Rectal smooth muscle tissue (tissue), 1 donor: Measurements from ENCODE around the gene TEX261.

Experiments used
- H3K27ac ChIP-seq: one replicate; pipeline ENCODE4 v1.7.0; 2013; ENCODE audit warnings: low read depth, low read length, inconsistent platforms
- H3K27me3 ChIP-seq: one replicate; pipeline ENCODE4 v1.7.0; 2013; ENCODE audit warnings: low read length; ENCODE audit not compliant: control insufficient read depth, insufficient read depth
- H3K36me3 ChIP-seq: one replicate; pipeline ENCODE4 v1.7.0; 2013; ENCODE audit warnings: low read length; ENCODE audit not compliant: control insufficient read depth, insufficient read depth
- H3K4me1 ChIP-seq: one replicate; pipeline ENCODE4 v1.7.0; 2013; ENCODE audit warnings: low read length; ENCODE audit not compliant: control insufficient read depth, insufficient read depth
- H3K4me3 ChIP-seq: one replicate; pipeline ENCODE4 v1.7.0; 2013; ENCODE audit warnings: low read length
- H3K9ac ChIP-seq: one replicate; pipeline ENCODE4 v1.7.0; 2013; ENCODE audit warnings: low read length

The TEX261 gene

DNA sequence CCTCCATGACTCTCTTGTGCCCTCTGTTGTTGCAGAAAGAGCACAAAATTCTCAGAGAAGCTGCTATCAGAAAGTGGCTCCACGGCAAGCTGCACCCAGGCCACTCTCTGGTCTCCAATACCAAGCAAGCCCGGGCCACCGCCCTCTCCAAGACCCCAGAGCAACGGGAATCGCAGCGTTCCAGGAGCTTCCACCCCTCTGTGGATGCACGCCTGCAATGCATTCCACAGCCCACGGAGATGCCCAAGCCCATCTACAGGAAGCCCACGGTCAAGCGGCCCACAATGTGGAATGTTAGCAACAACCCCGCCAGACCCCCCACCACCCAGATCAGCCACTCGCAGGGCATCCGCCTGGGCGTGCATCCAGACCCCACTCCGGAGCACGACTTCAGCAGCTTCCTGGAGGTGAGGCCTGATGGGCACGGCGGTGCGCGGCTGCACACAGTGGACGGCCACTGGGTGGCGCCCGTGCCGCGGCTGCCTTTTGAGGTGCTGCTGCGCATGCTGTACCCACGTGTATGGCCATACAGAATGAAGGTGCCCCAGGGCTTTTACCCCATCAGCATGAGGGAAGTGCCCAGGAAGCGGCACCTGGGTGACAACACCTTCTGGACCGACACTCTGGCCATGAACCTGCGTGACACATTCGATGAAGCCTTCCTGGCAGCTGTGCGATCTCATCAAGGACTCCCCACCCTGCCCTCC is 9.9 kb downstream of the TEX261 start:
- Histone ChIP-seq H3K36me3 (peaks cover 15% of the 10 kb centered on the region), H3K4me1 (no peaks in the 10 kb centered on the region), H3K27ac (no peak overlapping the region)

GRCh38 chr2:70984228-70984575 is 10.5 kb downstream of the TEX261 start:
- Histone ChIP-seq H3K27me3 (no peaks in the 10 kb centered on the region), H3K4me3 (no peak overlapping the region), H3K9ac (no peak overlapping the region), H3K36me3 (peaks cover 11% of the 10 kb centered on the region), H3K4me1 (no peaks in the 10 kb centered on the region), H3K27ac (no peak overlapping the region)

More for the DNA sequence above, 9.9 kb downstream of the TEX261 start:
- Histone ChIP-seq H3K9ac (no peak overlapping the region), H3K27me3 (no peaks in the 10 kb centered on the region), H3K4me3 (no peak overlapping the region)

DNA sequence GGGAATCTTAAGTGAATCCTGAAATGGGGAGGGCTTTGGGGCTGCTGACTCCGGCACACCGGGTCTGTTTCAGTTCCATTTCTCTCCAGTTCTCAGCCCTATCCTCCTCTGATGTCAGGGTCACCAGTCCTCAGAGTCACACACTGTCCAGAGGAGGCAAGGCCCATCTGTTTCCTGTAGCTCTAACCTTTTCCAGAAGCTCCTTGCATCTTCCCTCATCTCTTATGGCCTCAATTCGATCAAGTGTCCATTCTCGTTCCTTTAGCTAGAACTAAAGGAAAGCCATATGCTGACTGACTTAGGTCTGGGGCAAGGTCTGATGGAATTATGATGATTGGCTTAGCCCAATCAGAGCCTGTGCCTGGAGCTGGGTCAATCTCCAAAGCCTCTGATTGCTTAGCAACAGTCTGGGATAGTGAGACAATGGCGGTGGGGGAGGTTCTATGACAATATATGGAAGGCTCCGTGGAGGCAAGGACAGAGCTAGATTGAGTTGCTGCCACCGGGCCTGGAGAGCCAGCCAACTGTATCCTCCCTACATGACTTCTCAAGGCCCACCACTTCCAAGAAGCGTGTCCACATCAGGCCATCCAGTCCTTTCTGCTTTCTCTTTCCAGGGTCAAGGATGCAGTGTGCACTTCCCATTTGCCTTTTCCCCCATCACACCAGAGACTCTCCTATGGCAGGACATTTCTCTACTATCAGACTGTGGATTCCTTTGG is 11.0 kb downstream of the TEX261 start:
- peaks cover 8% of the 10 kb centered on the region for H3K36me3 ChIP-seq
- H3K27me3 ChIP-seq, result no peaks in the 10 kb centered on the region
- no peak overlapping the region for H3K9ac ChIP-seq
- H3K27ac ChIP-seq, result no peak overlapping the region
- H3K4me1 ChIP-seq, result no peaks in the 10 kb centered on the region
- no peak overlapping the region for H3K4me3 ChIP-seq

DNA sequence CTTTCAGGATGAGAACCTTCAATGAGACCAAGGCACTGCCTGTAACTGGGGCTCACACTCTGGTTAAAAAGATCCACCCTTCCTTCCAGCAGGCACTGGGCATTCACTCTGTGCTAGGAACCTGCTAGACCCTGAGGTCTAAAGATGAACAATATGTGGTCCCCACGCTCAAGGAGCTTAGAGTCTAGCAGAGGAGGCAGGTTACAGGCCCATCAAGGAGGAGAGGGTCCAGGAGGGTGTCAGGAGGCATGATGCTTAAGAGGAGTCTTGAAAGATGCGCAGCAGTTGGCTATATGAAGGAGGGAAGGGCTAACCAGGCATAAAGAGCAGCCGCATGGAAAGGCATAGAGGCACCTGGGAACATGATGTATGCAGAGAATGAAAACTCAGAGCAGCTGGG is 11.7 kb downstream of the TEX261 start:
- H3K4me3 ChIP-seq, result no peak overlapping the region
- peaks cover 1% of the 10 kb centered on the region for H3K4me1 ChIP-seq
- no peak overlapping the region for H3K9ac ChIP-seq
- peaks cover 8% of the 10 kb centered on the region for H3K36me3 ChIP-seq
- no peaks in the 10 kb centered on the region for H3K27me3 ChIP-seq
- no peak overlapping the region for H3K27ac ChIP-seq

GRCh38 chr2:70981866-70982810 is 12.5 kb downstream of the TEX261 start:
- H3K4me1 ChIP-seq, result peaks cover 3% of the 10 kb centered on the region

DNA sequence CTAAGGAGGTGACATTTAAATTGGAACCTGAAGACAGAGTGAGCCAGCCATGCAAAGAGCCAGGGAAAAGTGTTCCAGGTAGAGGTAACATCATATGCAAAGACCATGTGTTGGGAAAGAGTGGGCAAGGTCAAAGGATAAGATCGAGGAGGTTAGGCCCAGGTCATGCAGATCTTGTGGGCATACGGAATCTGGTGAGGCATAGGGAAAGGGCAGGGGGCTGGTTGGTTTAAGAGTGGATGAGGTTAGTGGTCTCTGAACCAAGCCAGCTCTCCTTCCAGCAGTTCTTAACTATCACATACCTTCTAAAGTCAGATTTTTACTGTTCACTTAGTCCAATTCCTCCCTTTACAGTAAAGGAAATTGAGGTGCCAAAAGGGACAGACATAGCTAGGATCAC is 13.3 kb downstream of the TEX261 start:
- Histone ChIP-seq H3K36me3 (no peaks in the 10 kb centered on the region), H3K4me3 (no peak overlapping the region), H3K27ac (no peak overlapping the region), H3K9ac (no peak overlapping the region), H3K4me1 (peaks cover 6% of the 10 kb centered on the region), H3K27me3 (no peaks in the 10 kb centered on the region)

More at GRCh38 chr2:70981866-70982810, 12.5 kb downstream of the TEX261 start:
- H3K9ac ChIP-seq, result no peak overlapping the region
- H3K27me3 ChIP-seq, result no peaks in the 10 kb centered on the region
- H3K27ac ChIP-seq, result no peak overlapping the region
- no peak overlapping the region for H3K4me3 ChIP-seq
- peaks cover 5% of the 10 kb centered on the region for H3K36me3 ChIP-seq

GRCh38 chr2:70979626-70980025 is 15.0 kb downstream of the TEX261 start:
- Histone ChIP-seq H3K36me3 (no peaks in the 10 kb centered on the region), H3K4me1 (peaks cover 9% of the 10 kb centered on the region), H3K9ac (no peak overlapping the region), H3K4me3 (no peak overlapping the region), H3K27ac (no peak overlapping the region), H3K27me3 (no peaks in the 10 kb centered on the region)

DNA sequence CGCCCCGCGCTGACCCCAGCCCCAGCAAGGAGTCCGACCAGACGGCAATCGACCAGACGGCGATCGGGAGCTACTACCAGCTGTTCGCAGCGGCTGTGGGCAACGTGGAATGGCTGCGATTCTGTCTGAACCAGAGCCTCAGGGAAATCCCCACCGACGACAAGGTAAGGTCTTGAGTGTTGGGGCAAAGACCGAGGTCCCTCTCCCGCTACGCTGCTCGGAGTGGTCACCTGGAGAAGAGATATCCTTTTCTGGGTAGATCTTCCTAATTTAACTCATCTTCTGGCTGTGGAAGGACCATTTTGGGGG is 15.5 kb downstream of the TEX261 start:
- H3K9ac ChIP-seq, result no peak overlapping the region
- H3K36me3 ChIP-seq, result no peaks in the 10 kb centered on the region
- H3K4me3 ChIP-seq, result peak overlapping the region; percentile 75
- H3K27ac ChIP-seq, result peak overlapping the region; percentile 89
- peaks cover 9% of the 10 kb centered on the region for H3K4me1 ChIP-seq
- H3K27me3 ChIP-seq, result no peaks in the 10 kb centered on the region

- H3K27ac ChIP-seq, result peak within 1 kb of the TSS; percentile 89
- no peaks in the 10 kb centered on the region for H3K27me3 ChIP-seq
- no peaks in the 10 kb centered on the region for H3K36me3 ChIP-seq
- peaks cover 9% of the 10 kb centered on the region for H3K4me1 ChIP-seq
- peak within 1 kb of the TSS; percentile 84 for H3K4me3 ChIP-seq
- H3K9ac ChIP-seq, result no peak within 1 kb of the TSS
Measured at GRCh38 chr2:70978341-70979179, 16.1 kb downstream of the TEX261 start, which contains the start of gene ANKRD53. Gene ANKRD53, plus strand, starts transcription at chr2:70978630. Its CDS starts 16 bp downstream, at chr2:70978646.

- H3K27ac ChIP-seq, result peak overlapping the region; percentile 89
- H3K36me3 ChIP-seq, result no peaks in the 10 kb centered on the region
- peaks cover 9% of the 10 kb centered on the region for H3K4me1 ChIP-seq
- H3K27me3 ChIP-seq, result no peaks in the 10 kb centered on the region
- H3K4me3 ChIP-seq, result peak overlapping the region; percentile 84
- H3K9ac ChIP-seq, result no peak overlapping the region
Measured at GRCh38 chr2:70977605-70978205, 17.0 kb downstream of the TEX261 start.

DNA sequence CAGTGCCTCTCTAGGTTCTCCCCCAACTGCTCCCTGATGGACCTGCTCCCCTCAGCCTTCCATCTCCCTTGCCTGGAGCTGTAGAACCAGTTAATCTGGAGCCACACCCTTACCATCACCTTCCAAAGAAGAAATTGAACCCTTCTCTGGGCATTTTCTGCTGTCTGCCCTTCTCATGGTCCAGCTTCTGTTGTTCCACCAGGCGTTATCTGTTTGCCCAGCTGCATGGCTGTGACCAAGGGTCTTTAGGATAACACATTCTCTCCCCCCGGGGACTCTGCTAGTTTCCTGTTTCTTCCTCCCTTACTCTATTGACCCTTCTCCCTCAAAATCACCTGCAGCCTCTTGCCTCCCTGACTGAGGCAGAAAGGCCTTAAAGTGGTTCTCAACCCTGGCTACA is 19.4 kb downstream of the TEX261 start:
- Histone ChIP-seq H3K4me3 (no peak overlapping the region), H3K9ac (no peak overlapping the region), H3K27me3 (no peaks in the 10 kb centered on the region), H3K4me1 (peaks cover 9% of the 10 kb centered on the region), H3K36me3 (no peaks in the 10 kb centered on the region), H3K27ac (no peak overlapping the region)
